Erythroblast (primary cell): ENCODE measurements around the gene TMEM259.

Experiments used
- GATA1 ChIP-seq: IDR thresholded peaks from 2 replicates; pipeline ENCODE4 v1.6.1; 2011; ENCODE audit warnings: low read depth, mild to moderate bottlenecking, control low read depth, low read length, moderate library complexity
- POLR2A ChIP-seq: IDR thresholded peaks from 2 replicates; pipeline ENCODE4 v1.6.1; 2011; ENCODE audit warnings: mild to moderate bottlenecking, low read length

DNA sequence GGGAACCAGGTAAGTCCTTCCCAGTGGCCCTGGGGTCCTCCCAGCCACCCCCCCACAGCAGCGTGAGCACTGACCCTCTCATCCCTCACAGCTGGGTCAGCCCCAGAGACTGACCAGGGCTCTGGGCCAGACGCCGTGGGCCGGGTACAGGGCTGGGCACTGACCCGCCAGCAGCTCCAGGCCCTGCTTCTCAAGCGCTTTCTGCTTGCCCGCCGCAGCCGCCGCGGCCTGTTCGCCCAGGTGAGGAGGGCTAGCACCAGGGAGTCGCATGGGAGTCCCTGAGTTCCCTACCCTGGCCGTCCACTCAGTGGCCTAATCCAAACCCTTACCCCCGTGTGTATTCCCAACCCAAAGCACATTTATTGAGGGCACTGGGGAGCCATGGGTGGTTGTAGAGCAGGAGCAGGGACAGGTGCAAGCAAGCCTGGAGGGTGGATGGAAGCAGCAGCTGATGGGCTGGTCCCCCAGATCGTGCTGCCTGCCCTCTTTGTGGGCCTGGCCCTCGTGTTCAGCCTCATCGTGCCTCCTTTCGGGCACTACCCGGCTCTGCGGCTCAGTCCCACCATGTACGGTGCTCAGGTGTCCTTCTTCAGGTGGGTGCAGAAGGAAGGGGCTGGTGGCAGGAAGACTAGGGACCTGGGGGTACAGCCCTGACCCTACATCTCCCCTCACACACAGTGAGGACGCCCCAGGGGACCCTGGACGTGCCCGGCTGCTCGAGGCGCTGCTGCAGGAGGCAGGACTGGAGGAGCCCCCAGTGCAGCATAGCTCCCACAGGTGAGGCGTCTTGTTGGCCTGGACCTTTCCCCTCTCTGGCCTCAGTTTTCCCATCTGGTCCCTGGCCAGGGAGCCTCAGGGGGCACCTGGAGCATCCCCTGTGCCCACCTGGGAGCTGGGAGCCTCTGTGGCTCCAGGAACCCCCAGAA, 33.4 kb upstream of the TMEM259 start:
- TF ChIP-seq POLR2A, result no peak
- TF ChIP-seq GATA1, result no peak
